Ammon's horn (tissue), 1 donor: ENCODE measurements around the gene ZFP14.

Source experiments
- DNase-seq: peaks from one replicate; pipeline ENCODE4 v3.0.0-alpha.2; 2016; ENCODE audit warnings: low spot score

ZFP14 gene

GRCh38 chr19:36378625-36379509 is at the start of gene ZFP14:
ZFP14 (minus strand) TSS chr19:36379201; CDS start chr19:36367892, 11,309 bp downstream.
- peak; percentile 95 for DNase-seq

- DNase-seq = no peak
These were observed 44.9 kb upstream of the ZFP14 start for GRCh38 chr19:36423925-36424324.

- no peak for DNase-seq
These were observed 42.9 kb upstream of the ZFP14 start for GRCh38 chr19:36421749-36422481.

GRCh38 chr19:36420961-36421748 is 42.2 kb upstream of the ZFP14 start:
- peak; percentile 12 for DNase-seq

GRCh38 chr19:36418287-36419001 is 39.4 kb upstream of the ZFP14 start, which contains the start of gene ZFP82:
ZFP82 (minus strand) TSS chr19:36418644; CDS start chr19:36409789, 8,855 bp downstream.
- DNase-seq = peak; percentile 82

- DNase-seq = no peak
These were observed 38.8 kb upstream of the ZFP14 start for GRCh38 chr19:36417752-36418286.

GRCh38 chr19:36409841-36410240 is 30.8 kb upstream of the ZFP14 start:
- no peak for DNase-seq

GRCh38 chr19:36408101-36408500 is 29.1 kb upstream of the ZFP14 start:
- DNase-seq = no peak

- DNase-seq = no peak
These were observed 25.5 kb upstream of the ZFP14 start for GRCh38 chr19:36404498-36404897.

GRCh38 chr19:36401475-36401874 is 22.5 kb upstream of the ZFP14 start:
- DNase-seq = no peak

GRCh38 chr19:36398571-36398970 is 19.6 kb upstream of the ZFP14 start:
- DNase-seq = no peak

GRCh38 chr19:36392916-36393673 is 14.1 kb upstream of the ZFP14 start:
- DNase-seq = no peak

GRCh38 chr19:36379510-36379819 is 464 bp upstream of the ZFP14 start:
- no peak for DNase-seq

- DNase-seq = no peak
These were observed 1.3 kb downstream of the ZFP14 start for GRCh38 chr19:36377541-36378178.

- no peak for DNase-seq
These were observed 5.3 kb downstream of the ZFP14 start for GRCh38 chr19:36373638-36374156.

GRCh38 chr19:36371886-36372285 is 7.1 kb downstream of the ZFP14 start:
- no peak for DNase-seq

GRCh38 chr19:36363845-36364244 is 15.2 kb downstream of the ZFP14 start:
- no peak for DNase-seq

GRCh38 chr19:36340786-36341372 is 38.1 kb downstream of the ZFP14 start:
- no peak for DNase-seq
